WTC11 (cell line): ENCODE measurements around the gene NATD1. TPM values are rescaled to one million over a fixed set of nuclear protein-coding genes. Genes with fewer than 3 reads are reported as not detected.

Source experiments
- ATAC-seq: fragments of 200-7000 bp; cut with Tn5 transposase; 2 replicates; pipeline ENCODE4 v1.10.0; 2021; ENCODE audit warnings: mild to moderate bottlenecking, moderate library complexity
- CTCF ChIA-PET: fragments of 300-600 bp; sonication (Branson Sonifier 250); formaldehyde crosslinking; loops from one replicate; lab custom pipeline; 2021; ENCODE audit warnings: antibody characterized with exemption; lab: Charles Lee
- POLR2A ChIA-PET: fragments of 350-600 bp; sonication (Branson Sonifier 250); formaldehyde crosslinking; loops from one replicate; lab custom pipeline; 2021; ENCODE audit warnings: antibody characterized with exemption; lab: Charles Lee
- DNase-seq: peaks from one replicate; pipeline ENCODE4 v3.0.0; 2021; ENCODE audit warnings: low spot score
- H3K27ac Mint-ChIP-seq: 2 replicates; pipeline ENCODE4 v1.8.0; 2021; ENCODE audit warnings: mixed read lengths
- H3K27me3 Mint-ChIP-seq: 2 replicates; pipeline ENCODE4 v1.8.0; 2021; ENCODE audit warnings: low read depth, mild to moderate bottlenecking, moderate library complexity, mixed read lengths
- H3K36me3 Mint-ChIP-seq: 2 replicates; pipeline ENCODE4 v1.8.0; 2021; ENCODE audit warnings: mixed read lengths
- H3K4me1 Mint-ChIP-seq: 2 replicates; pipeline ENCODE4 v1.8.0; 2022; ENCODE audit warnings: mixed read lengths
- H3K4me3 Mint-ChIP-seq: 2 replicates; pipeline ENCODE4 v1.8.0; 2021; ENCODE audit warnings: mild to moderate bottlenecking, moderate library complexity, mixed read lengths
- H3K9me3 Mint-ChIP-seq: 2 replicates; pipeline ENCODE4 v1.8.0; 2021; ENCODE audit warnings: mixed read lengths
- ESRRA ChIP-seq: sonication (generic); formaldehyde crosslinking; IDR thresholded peaks from 2 replicates; pipeline ENCODE4 v1.8.1; 2022; ENCODE audit warnings: mild to moderate bottlenecking, missing genetic modification reagents, borderline replicate concordance
- FOXP1 ChIP-seq: sonication (generic); formaldehyde crosslinking; IDR thresholded peaks from 2 replicates; pipeline ENCODE4 v1.8.0; 2022; ENCODE audit warnings: missing genetic modification reagents, mild to moderate bottlenecking, moderate library complexity, borderline replicate concordance
- GABPB1 ChIP-seq: sonication (generic); formaldehyde crosslinking; IDR thresholded peaks from 2 replicates; pipeline ENCODE4 v1.8.1; 2023; ENCODE audit warnings: mild to moderate bottlenecking, missing genetic modification reagents
- GTF2I ChIP-seq: fragments of 250-450 bp; sonication (Bioruptor Pico); conservative IDR thresholded peaks from 2 replicates; pipeline ENCODE4 v1.4.0; 2021; ENCODE audit warnings: mild to moderate bottlenecking
- NFYB ChIP-seq: sonication (generic); formaldehyde crosslinking; conservative IDR thresholded peaks from 2 replicates; pipeline ENCODE4 v1.8.0; 2022; ENCODE audit warnings: low read depth, missing genetic modification reagents
- NR2C2 ChIP-seq: sonication (generic); formaldehyde crosslinking; IDR thresholded peaks from 2 replicates; pipeline ENCODE4 v1.8.0; 2022; ENCODE audit warnings: mild to moderate bottlenecking, missing genetic modification reagents
- OVOL2 ChIP-seq: fragments of 250-450 bp; sonication (Bioruptor Pico); IDR thresholded peaks from 2 replicates; pipeline ENCODE4 v1.9.0; 2021; ENCODE audit warnings: mild to moderate bottlenecking, borderline replicate concordance
- TCF7 ChIP-seq: sonication (generic); formaldehyde crosslinking; IDR thresholded peaks from 2 replicates; pipeline ENCODE4 v1.8.0; 2022; ENCODE audit warnings: mild to moderate bottlenecking, low read depth, missing genetic modification reagents, moderate library complexity
- ZNF317 ChIP-seq: sonication (generic); formaldehyde crosslinking; IDR thresholded peaks from 2 replicates; pipeline ENCODE4 v1.8.1; 2023; ENCODE audit warnings: low read depth, mild to moderate bottlenecking, moderate library complexity, missing genetic modification reagents, borderline replicate concordance
- total RNA-seq: library from RNA; stranded (reverse); gene quantifications from 3 replicates; pipeline ENCODE4 v1.2.3, GENCODE V29; 2021
- TF ChIP-seq, protein P1 (sequence below): fragments of 250-450 bp; sonication (Bioruptor Pico); conservative IDR thresholded peaks from 2 replicates; pipeline ENCODE4 v1.9.0; 2021; ENCODE audit warnings: mild to moderate bottlenecking
- TF ChIP-seq, protein P2 (sequence below): sonication (generic); formaldehyde crosslinking; IDR thresholded peaks from 2 replicates; pipeline ENCODE4 v1.8.0; 2022; ENCODE audit warnings: mild to moderate bottlenecking, missing genetic modification reagents
- TF ChIP-seq, protein P3 (sequence below): sonication (generic); formaldehyde crosslinking; IDR thresholded peaks from 2 replicates; pipeline ENCODE4 v1.8.0; 2023; ENCODE audit warnings: mild to moderate bottlenecking, missing genetic modification reagents
- TF ChIP-seq, protein P4 (sequence below): sonication (generic); formaldehyde crosslinking; IDR thresholded peaks from 2 replicates; pipeline ENCODE4 v1.8.0; 2023; ENCODE audit warnings: missing genetic modification reagents, mild to moderate bottlenecking, borderline replicate concordance
- TF ChIP-seq, protein P5 (sequence below): fragments of 250-450 bp; sonication (Bioruptor Pico); IDR thresholded peaks from 2 replicates; pipeline ENCODE4 v1.9.0; 2021; ENCODE audit warnings: moderate library complexity, mild to moderate bottlenecking, inconsistent platforms, borderline replicate concordance
- TF ChIP-seq, protein P6 (sequence below): fragments of 200-600 bp; IDR thresholded peaks from 2 replicates; pipeline ENCODE4 v1.8.0; 2022; ENCODE audit warnings: antibody characterized with exemption

The NATD1 gene
- total RNA-seq, 1 experiment from 2014 or later: 10.1 TPM

DNA sequence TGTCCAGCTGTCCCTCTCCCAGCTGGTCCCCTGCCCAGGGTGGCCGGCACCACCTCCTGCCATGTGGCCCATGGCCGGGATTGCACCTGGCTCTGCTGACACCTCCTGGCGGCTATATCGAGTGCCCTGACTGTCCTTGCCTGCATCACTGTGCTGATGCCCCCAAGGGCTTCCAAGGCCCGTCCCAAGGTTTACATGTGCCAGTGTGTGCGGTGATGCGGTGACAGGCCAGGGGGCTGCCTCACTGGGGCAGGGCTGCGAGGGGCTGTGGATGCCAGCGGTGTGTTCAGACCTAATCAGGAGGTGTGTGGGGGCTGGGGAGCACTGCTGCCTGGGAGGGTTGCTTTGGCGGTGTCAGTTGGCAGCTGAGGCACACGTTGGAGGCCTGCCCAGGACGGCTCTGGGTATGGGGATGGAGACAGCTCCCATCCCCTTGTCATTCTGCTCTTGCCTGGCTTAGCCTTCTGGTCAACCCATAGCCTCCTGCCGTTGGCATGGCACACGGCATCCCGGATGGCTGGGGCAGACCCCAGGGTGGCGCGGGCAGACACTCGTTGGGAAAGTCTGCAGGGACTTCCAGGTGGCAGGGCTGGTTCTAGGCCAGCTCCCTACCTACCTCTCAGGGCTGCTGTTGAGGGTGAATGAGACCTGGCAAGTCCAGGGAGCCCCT, 36.8 kb upstream of the NATD1 start:
- TF ChIP-seq, protein P1, sequence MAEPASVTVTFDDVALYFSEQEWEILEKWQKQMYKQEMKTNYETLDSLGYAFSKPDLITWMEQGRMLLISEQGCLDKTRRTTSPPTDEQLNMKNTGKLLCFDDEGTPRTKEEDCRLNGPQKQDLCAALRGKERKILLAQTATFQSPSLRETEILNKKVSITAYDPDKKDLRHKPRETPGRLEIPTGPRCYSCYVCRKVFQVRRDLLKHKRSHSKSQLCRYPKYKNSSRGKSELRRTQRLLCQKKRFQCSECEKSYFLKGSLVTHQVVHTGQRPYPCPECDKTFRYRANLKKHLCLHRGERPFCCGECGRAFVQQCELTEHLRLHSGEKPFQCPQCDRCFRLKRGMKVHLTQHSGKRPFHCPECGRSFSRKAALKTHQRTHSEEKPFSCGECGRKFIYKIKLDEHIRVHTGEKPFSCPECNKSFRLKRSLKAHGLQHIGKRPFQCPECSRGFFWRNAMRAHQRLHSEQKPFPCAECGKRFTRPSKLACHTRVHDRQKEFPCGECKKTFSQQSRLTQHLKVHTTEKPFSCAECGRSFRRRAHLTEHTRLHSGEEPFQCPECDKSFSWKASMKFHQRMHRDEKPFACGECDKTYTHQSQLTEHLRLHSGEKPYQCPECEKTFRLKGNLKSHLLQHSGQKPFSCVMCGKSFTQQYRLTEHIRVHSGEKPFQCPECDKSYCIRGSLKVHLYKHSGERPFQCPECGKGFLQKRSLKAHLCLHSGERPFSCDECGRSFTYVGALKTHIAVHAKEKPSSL (CRISPR knock-in tag): no peak
- TF ChIP-seq, protein P2, sequence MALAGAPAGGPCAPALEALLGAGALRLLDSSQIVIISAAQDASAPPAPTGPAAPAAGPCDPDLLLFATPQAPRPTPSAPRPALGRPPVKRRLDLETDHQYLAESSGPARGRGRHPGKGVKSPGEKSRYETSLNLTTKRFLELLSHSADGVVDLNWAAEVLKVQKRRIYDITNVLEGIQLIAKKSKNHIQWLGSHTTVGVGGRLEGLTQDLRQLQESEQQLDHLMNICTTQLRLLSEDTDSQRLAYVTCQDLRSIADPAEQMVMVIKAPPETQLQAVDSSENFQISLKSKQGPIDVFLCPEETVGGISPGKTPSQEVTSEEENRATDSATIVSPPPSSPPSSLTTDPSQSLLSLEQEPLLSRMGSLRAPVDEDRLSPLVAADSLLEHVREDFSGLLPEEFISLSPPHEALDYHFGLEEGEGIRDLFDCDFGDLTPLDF (CRISPR knock-in tag): no peak
- TF ChIP-seq GTF2I (CRISPR knock-in tag) (no peak), GABPB1 (CRISPR knock-in tag) (no peak), ESRRA (CRISPR knock-in tag) (no peak), TCF7 (CRISPR knock-in tag) (no peak), NFYB (CRISPR knock-in tag) (no peak), NR2C2 (no peak), OVOL2 (CRISPR knock-in tag) (no peak), ZNF317 (no peak), FOXP1 (no peak)
- TF ChIP-seq, protein P3, sequence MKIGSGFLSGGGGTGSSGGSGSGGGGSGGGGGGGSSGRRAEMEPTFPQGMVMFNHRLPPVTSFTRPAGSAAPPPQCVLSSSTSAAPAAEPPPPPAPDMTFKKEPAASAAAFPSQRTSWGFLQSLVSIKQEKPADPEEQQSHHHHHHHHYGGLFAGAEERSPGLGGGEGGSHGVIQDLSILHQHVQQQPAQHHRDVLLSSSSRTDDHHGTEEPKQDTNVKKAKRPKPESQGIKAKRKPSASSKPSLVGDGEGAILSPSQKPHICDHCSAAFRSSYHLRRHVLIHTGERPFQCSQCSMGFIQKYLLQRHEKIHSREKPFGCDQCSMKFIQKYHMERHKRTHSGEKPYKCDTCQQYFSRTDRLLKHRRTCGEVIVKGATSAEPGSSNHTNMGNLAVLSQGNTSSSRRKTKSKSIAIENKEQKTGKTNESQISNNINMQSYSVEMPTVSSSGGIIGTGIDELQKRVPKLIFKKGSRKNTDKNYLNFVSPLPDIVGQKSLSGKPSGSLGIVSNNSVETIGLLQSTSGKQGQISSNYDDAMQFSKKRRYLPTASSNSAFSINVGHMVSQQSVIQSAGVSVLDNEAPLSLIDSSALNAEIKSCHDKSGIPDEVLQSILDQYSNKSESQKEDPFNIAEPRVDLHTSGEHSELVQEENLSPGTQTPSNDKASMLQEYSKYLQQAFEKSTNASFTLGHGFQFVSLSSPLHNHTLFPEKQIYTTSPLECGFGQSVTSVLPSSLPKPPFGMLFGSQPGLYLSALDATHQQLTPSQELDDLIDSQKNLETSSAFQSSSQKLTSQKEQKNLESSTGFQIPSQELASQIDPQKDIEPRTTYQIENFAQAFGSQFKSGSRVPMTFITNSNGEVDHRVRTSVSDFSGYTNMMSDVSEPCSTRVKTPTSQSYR: no peak
- TF ChIP-seq, protein P4, sequence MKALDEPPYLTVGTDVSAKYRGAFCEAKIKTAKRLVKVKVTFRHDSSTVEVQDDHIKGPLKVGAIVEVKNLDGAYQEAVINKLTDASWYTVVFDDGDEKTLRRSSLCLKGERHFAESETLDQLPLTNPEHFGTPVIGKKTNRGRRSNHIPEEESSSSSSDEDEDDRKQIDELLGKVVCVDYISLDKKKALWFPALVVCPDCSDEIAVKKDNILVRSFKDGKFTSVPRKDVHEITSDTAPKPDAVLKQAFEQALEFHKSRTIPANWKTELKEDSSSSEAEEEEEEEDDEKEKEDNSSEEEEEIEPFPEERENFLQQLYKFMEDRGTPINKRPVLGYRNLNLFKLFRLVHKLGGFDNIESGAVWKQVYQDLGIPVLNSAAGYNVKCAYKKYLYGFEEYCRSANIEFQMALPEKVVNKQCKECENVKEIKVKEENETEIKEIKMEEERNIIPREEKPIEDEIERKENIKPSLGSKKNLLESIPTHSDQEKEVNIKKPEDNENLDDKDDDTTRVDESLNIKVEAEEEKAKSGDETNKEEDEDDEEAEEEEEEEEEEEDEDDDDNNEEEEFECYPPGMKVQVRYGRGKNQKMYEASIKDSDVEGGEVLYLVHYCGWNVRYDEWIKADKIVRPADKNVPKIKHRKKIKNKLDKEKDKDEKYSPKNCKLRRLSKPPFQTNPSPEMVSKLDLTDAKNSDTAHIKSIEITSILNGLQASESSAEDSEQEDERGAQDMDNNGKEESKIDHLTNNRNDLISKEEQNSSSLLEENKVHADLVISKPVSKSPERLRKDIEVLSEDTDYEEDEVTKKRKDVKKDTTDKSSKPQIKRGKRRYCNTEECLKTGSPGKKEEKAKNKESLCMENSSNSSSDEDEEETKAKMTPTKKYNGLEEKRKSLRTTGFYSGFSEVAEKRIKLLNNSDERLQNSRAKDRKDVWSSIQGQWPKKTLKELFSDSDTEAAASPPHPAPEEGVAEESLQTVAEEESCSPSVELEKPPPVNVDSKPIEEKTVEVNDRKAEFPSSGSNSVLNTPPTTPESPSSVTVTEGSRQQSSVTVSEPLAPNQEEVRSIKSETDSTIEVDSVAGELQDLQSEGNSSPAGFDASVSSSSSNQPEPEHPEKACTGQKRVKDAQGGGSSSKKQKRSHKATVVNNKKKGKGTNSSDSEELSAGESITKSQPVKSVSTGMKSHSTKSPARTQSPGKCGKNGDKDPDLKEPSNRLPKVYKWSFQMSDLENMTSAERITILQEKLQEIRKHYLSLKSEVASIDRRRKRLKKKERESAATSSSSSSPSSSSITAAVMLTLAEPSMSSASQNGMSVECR (CRISPR knock-in tag): no peak
- TF ChIP-seq, protein P5, sequence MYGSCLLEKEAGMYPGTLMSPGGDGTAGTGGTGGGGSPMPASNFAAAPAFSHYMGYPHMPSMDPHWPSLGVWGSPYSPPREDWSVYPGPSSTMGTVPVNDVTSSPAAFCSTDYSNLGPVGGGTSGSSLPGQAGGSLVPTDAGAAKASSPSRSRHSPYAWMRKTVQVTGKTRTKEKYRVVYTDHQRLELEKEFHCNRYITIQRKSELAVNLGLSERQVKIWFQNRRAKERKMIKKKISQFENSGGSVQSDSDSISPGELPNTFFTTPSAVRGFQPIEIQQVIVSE (CRISPR knock-in tag): no peak
- TF ChIP-seq, protein P6, sequence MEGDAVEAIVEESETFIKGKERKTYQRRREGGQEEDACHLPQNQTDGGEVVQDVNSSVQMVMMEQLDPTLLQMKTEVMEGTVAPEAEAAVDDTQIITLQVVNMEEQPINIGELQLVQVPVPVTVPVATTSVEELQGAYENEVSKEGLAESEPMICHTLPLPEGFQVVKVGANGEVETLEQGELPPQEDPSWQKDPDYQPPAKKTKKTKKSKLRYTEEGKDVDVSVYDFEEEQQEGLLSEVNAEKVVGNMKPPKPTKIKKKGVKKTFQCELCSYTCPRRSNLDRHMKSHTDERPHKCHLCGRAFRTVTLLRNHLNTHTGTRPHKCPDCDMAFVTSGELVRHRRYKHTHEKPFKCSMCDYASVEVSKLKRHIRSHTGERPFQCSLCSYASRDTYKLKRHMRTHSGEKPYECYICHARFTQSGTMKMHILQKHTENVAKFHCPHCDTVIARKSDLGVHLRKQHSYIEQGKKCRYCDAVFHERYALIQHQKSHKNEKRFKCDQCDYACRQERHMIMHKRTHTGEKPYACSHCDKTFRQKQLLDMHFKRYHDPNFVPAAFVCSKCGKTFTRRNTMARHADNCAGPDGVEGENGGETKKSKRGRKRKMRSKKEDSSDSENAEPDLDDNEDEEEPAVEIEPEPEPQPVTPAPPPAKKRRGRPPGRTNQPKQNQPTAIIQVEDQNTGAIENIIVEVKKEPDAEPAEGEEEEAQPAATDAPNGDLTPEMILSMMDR: no peak
- peaks cover 8% of the 10 kb centered on the region; the same call in 1 of the 2 replicates for H3K27me3 Mint-ChIP-seq
- no peak overlapping the region for H3K27ac Mint-ChIP-seq
- DNase-seq (no peak), ATAC-seq (no peak)
- no peak overlapping the region for H3K4me3 Mint-ChIP-seq
- ChIA-PET CTCF (interaction anchor here (0.7 to 1.0 kb wide), 2 partner anchors 15 to 297 kb away, joined by 3 to 4 read pairs; no protein-coding TSS in a partner anchor), POLR2A (no interaction called here)
- peaks cover 14% of the 10 kb centered on the region for H3K4me1 Mint-ChIP-seq
- peaks cover 24% of the 10 kb centered on the region for H3K36me3 Mint-ChIP-seq
- H3K9me3 Mint-ChIP-seq: peaks cover 9% of the 10 kb centered on the region
